Fibroblast of skin of back (primary cell): ENCODE measurements around the gene MET. TPM values are rescaled to one million over a fixed set of nuclear protein-coding genes. Genes with fewer than 3 reads are reported as not detected.
"Not testable (repeated sequence)": the region's sequence is repeated elsewhere in the genome, so short reads cannot be mapped to it uniquely, and the experiment has no call there.

Source experiments
- DNase-seq: peaks from one replicate; pipeline ENCODE4 v3.0.0-alpha.2; 2013
- polyA plus RNA-seq, 2 experiments: library from polyadenylated mRNA; unstranded; fragments of 120-200 nt; gene quantifications; one replicate each; pipeline ENCODE4 v1.2.1, GENCODE V29; 2013; ENCODE audit not compliant: insufficient read length in 2 of 2

Gene MET
- polyA plus RNA-seq (2013, experiment 1 of 2; ENCODE audit: insufficient read length) = 28.2 TPM
- polyA plus RNA-seq (2013, experiment 2 of 2; ENCODE audit: insufficient read length) = 25.3 TPM

DNA sequence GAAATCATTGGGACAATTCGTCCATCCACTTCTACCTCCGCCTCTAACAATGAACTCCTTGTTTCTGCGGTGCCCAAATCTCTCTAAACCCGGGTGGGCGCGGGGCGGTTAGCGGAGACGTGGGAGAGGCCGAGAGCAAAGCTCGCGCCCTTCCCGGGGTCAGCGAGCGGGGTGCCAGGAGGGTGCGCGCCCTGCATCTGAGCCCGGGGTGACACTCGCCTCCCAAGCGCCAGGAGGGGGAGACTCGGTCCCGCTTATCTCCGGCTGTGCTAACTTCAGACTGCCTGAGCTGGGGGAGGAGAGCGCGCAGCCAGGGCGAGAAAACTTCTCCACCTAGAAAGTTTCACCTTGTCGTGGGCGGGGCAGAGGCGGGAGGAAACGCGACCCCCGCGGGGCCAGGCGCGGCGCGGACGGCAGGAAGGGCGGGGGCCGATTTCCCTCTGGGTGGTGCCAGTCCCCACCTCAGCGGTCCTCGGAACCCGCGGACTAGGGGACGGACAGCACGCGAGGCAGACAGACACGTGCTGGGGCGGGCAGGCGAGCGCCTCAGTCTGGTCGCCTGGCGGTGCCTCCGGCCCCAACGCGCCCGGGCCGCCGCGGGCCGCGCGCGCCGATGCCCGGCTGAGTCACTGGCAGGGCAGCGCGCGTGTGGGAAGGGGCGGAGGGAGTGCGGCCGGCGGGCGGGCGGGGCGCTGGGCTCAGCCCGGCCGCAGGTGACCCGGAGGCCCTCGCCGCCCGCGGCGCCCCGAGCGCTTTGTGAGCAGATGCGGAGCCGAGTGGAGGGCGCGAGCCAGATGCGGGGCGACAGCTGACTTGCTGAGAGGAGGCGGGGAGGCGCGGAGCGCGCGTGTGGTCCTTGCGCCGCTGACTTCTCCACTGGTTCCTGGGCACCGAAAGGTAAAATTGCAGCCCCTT is at the start of gene MET:
Gene MET (plus strand): TSS at position 516 of the 915 bp plus-strand sequence. CDS start 26,889 bp downstream, outside the sequence.
- peak; percentile 79 for DNase-seq

DNA sequence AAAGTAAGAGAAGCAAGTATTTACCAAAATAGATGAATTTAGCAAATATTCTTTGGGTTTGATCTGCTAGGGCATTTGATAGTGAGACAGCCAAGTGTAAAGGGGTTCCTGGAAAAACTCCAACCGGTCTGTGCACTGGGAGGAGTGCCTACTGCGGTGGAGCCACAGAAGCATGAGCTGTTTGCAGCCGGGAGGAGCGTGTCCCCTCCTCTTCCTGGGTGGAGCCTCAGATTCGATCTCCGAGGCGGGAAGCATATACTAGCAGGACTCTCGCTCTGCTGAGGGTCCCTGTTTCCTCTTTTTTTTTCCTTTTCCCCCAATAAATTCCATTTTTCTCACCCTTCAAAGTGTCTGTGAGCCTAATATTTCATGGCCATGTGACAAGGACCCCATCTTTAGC is 45.1 kb upstream of the MET start:
- DNase-seq = no peak

- DNase-seq = no peak
Measured at GRCh38 chr7:116629051-116629463, 42.9 kb upstream of the MET start.

DNA sequence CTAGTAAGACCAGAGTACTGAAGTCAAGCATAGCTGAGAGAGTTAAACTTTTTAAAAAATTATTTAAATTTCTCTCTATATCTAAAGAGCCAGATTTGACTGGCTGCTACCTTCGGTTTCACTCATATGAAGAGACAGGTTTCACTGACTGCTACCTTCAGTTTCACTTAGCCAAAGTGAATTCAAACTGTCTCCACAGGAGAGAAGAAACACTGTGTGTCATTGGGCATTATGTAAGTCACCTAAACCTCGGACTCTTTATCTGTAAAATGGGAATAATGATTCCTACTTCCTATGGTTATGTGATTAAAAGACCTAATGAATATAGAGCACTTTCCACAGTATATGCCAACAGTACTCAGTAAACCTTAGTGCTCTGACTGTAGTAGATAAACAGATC is 41.6 kb upstream of the MET start:
- no peak for DNase-seq

DNA sequence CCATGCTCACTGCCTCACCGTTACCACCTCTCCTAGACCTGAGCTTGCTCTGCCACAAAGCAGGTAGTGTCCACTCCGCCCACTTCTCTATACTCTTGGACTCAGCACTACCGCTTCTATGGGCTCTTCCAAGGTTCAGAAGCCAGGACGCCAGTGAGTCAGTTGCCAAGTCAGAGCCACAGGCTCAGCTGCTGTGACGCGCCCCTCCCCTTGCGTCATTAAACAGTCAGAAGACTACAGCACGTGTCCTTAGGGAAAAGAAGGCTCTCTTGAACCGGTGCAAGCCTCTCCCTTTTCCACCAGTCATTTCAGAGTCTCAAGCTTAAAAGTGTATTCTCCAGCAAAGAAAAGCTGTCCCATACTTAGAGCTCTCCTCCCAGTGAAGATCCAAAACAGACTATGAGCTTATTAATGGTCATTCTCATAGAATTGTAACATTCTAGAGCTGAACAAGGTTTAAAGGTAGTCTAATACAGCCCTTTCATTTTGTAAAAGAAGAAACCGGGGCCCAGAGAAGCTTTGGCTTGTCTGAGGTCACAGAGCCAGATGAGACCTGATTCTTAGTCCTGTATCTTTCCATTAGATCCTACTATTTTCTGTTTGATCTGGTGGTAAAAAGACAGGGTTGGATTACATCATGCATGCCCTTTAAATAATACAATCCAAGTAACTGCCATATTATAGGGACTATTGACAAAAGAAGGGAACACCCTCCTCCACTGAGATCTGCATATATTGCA is 40.9 kb upstream of the MET start:
- peak; percentile 48 for DNase-seq

- no peak for DNase-seq
Measured at GRCh38 chr7:116631676-116632075, 40.3 kb upstream of the MET start.

- DNase-seq = peak; percentile 5
Measured at GRCh38 chr7:116632384-116632783, 39.6 kb upstream of the MET start.

GRCh38 chr7:116633131-116633988 is 38.6 kb upstream of the MET start:
- DNase-seq = no peak

GRCh38 chr7:116636997-116637396 is 35.0 kb upstream of the MET start:
- no peak for DNase-seq

GRCh38 chr7:116638592-116638991 is 33.4 kb upstream of the MET start:
- DNase-seq = not testable (repeated sequence)

DNA sequence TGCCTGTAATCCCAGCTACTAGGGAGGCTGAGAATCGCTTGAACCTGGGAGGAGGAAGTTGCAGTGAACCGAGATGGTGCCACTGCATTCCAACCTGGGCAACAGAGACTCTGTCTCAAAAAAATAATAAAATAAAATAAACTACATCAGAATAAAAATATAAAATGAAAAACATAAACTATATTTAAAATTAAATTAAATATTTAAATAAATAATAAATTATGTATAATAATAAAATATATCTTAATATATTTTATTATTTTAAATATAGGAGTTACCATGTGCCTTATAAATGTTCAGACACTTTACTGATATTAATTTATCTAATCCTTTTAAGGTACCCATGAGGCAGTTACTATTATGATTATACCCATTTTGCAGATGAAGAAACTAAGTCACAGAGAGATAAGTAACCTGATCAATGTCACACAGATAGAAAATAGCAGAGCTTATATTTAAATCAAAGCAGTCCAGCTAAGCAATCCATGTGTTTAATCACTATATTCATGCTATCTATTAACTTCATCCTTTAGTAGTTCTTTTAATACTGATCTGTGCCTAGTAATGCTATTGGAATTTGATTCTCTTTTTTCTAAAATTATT is 30.3 kb upstream of the MET start:
- DNase-seq = no peak

DNA sequence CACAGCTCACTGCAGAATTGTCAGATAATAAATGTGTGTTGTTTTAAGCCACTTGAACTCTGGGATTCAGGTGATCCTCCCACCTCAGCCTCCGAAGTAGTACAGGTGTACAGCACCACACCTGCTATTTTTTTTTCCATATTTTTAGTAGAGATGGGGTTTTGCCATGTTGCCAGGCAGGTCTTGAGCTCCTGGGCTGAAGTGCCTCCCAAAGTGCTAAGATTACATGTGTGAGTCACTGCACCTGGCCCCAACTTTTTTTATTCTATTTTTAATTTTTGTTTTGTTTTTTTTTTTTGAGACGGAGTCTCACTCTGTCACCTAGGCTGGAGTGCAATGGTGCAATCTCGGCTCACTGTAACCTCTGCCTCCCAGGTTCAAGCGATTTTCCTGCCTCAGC is 28.8 kb upstream of the MET start:
- not testable (repeated sequence) for DNase-seq

DNA sequence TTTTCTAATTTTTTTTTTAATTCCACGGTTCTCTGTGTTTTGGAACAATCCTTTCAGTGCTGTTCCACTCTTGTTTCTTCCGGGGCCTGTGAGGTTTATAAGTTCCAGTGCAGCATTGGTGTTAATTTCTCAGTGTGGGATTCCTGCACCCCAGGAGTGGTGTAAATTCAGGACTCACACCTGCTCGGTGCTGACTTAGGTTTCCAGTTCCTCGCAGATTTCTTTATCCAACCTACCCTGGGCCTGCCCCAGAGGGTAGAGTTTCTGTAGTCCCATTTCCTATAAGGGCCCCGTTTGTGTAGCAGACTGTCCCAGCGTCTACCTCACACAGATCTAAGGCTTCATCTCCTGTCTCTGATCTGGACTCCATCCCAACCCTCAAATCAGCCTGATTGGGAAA is 27.4 kb upstream of the MET start:
- no peak for DNase-seq

- DNase-seq = no peak
Measured at GRCh38 chr7:116647290-116647689, 24.7 kb upstream of the MET start.

GRCh38 chr7:116647861-116648260 is 24.1 kb upstream of the MET start:
- no peak for DNase-seq

DNA sequence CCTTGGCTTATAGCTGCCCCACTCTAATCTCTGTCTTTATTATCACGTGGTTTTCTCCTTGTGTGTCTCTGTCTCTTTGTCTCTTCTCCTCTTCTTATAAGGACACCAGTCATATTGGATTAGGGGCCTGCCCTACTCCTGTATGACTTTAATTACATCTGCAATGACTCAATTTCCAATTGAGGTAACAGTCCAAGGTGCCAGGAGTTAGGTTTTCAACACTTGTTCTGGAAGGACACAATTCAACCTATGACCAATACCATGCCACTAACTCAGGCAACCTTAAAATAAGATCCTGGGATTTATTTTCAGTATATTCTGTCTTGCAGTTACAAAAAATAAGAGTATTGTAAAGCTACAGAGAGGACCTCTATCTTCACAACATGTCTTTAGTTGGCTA is 21.6 kb upstream of the MET start:
- DNase-seq = no peak

- no peak for DNase-seq
Measured at GRCh38 chr7:116652793-116653192, 19.2 kb upstream of the MET start.

DNA sequence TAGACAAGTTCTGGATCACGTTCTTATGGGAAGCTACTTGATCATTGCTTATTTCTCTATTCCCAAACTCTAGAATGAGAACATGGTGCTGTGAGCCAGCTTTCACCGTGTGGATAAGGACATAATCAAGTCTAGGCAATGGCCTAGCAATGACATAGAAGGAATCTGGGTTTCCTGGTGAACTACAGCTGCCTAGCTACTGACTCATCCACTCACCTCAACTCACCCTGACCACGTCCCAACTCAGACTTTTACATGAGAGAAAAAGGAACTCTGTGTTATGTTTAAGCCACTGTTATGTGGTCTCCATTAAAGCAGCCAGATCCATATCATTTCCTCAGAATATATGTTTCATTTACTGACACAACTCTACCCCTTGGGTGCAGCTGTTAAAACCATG is 18.8 kb upstream of the MET start:
- DNase-seq = peak; percentile 30

DNA sequence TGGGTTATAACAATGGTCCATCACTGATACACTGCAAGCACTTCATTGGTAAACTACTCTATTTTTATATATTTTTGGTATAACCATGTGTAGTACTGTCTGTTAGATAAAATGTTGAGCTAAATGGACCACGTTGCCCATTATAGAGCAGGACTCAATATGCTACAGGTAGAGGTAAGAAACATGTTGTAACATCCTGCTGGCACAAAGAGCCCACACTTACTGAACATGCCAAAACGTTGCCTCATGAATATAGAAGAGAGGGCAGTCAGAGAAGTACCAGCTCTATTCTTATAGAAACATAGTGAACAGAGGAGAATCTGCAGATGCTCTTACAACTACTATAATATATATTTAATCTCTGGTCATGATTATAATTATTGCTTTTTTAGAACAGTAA is 18.4 kb upstream of the MET start:
- no peak for DNase-seq

DNA sequence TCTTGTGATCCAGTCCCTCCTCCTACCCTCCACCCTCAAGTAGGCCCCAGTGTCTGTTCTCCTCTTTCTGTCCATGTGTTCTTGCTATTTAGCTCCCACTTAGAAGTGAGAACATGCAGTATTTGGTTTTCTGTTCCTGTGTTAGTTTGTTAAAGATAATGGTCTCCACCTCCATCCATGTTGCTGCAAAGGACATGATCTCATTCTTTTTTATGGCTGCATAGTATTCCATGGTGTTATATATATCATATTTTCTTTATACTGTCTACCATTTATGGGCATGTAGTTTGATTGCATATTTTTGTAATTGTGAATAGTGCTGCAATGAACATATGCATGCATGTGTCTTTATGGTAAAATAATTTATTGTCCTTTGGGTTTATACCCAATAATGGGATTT is 12.7 kb upstream of the MET start:
- DNase-seq = not testable (repeated sequence)

- no peak for DNase-seq
Measured at GRCh38 chr7:116661865-116662264, 10.1 kb upstream of the MET start.

GRCh38 chr7:116663744-116664143 is 8.3 kb upstream of the MET start:
- DNase-seq = no peak
